HG03565 (cell line): Measurements from ENCODE around the gene FBN1.

ENCODE experiments used
- ATAC-seq: cut with Tn5 transposase; IDR thresholded peaks from one replicate; pipeline ENCODE4 v1.9.1; 2021; ENCODE audit warnings: mild to moderate bottlenecking, moderate library complexity; ENCODE audit not compliant: unreplicated experiment

Gene FBN1

GRCh38 chr15:48384616-48385015, 260.9 kb downstream of the FBN1 start:
- no peak for ATAC-seq

GRCh38 chr15:48383031-48383430, 262.5 kb downstream of the FBN1 start:
- no peak for ATAC-seq

- ATAC-seq, result no peak
Measured at GRCh38 chr15:48381861-48382260, 263.6 kb downstream of the FBN1 start.

GRCh38 chr15:48380198-48380597, 265.3 kb downstream of the FBN1 start:
- no peak for ATAC-seq

- no peak for ATAC-seq
Measured at GRCh38 chr15:48375767-48376166, 269.7 kb downstream of the FBN1 start.

- no peak for ATAC-seq
Measured at GRCh38 chr15:48374472-48374871, 271.0 kb downstream of the FBN1 start.

- no peak for ATAC-seq
Measured at GRCh38 chr15:48373821-48374451, 271.6 kb downstream of the FBN1 start.

- ATAC-seq, result no peak
Measured at GRCh38 chr15:48371961-48372360, 273.5 kb downstream of the FBN1 start.

DNA sequence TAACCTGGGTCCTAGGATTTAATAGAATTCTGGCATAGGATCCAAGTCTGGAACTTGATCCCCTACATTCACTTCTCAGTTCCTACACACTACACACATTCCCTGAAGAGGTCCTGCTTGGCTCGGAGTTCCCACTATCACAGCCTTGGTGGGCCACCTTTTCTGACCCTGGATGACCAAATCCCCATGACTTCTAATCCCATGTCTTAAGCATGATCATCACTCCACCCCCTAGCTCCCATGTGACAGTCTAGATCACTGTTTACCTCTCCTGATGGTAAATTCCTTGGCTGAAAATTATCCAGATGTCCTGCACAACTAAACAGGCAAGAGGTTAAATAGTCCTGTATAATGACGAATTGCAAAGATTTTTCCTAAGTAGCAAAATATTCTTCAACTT, 274.0 kb downstream of the FBN1 start:
- no peak for ATAC-seq

DNA sequence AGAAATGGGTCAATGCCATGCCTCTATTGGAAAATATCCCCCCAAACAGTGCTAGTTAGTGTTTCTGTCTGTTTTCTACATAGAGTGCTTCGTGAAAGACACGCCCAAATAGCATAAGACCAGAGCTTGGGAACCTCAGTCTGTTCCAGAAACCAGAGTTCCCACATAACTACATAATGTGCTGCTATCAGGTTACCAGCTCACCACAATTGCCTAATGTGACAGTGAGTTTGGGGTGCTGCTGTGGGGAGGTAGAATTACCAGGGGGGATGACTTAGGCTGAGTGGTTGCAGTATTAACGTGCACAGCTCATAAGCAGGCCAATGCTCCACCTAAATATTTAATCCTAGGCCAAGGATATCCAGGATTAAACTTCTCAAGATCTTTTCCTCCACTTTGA, 275.0 kb downstream of the FBN1 start:
- ATAC-seq, result no peak

DNA sequence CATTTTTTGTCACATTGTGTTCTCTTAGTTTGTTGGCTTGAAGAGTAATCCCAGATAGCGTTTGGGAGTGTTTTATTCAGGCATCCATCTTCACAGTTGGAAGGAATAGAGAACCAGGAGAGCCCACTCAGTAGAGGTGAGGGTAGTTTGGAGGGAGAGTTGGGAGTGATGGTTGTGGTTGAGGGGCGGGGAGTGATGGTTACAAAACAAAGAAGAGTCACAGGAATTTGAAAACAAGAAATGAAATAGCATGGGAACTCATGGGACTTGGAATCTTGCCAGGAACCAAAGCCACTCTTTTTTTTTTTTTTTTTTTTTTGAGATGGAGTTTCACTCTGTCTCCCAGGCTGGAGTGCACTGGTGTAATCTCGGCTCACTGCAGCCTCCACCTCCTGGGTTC, 278.0 kb downstream of the FBN1 start:
- no peak for ATAC-seq

DNA sequence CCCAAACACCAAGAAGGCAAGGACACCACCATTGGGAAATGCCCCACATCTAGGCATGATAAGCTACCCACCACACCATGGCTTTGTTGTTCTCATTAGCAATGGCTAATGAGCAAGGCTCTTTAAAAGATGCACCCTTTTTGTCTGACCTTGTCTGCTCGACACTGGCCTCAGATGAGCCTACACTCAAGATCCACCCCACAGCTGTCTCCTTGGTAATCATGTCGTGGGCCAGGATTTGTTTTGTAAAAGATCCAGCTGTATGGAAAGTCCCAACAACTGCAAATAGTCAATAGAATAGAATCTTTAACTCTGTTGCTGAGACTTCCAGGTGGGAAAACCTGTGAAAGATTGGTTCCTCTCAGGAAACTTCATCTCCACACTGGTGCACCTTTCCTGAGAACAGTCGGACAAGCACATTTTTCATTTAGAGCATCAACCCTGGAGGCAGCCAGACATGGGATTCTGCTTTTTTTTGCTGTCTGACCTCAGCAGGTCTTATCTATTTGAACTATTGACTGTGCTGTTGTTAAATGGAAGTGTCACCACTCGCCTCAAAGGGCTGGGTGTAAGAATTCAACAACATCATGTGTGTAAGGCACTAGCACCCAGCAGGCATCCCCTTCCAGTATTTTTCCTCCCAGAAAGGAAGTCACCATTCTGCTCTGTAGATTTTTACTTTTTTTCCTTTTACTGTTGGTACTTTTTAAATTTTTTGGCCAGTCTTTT, 278.8 kb downstream of the FBN1 start:
- no peak for ATAC-seq

GRCh38 chr15:48365575-48365974, 279.9 kb downstream of the FBN1 start:
- ATAC-seq, result no peak

DNA sequence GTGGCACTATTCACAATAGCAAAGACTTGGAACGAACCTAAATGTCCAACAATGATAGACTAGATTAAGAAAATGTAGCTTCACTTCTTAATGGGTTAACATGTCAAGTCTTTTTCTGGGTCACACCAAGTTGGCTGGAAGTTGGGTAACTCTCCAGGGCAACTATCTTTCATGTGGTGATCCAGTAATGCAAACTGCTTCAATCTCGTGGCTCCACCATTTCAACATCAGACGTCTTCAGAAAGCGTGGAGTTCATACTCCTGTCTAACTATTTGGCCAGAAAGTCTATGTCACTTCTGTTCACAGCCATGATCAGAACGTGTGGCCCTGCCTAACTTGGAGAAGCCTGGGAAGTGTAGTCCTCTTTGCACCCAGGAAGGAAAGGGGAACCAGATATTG, 282.0 kb downstream of the FBN1 start:
- ATAC-seq, result no peak

GRCh38 chr15:48361685-48362084, 283.8 kb downstream of the FBN1 start:
- ATAC-seq, result no peak

DNA sequence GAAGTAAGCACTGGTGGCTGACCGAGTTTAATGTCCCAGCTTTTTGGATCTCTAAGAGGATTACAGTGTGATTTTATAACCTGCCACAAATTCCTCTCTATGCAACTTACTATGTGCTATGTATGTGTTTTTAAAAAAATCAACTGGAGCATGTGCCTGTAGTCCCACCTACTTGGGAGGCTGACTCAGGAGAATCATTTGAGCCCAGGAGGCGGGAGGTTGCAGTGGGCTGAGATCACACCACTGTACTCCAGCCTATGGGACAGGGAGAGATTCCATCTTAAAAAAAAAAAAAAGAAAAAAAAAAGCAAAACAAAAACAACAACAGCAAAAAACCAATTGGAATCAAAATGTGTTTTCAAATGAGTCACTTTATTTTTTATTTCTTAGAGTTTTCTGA, 284.7 kb downstream of the FBN1 start:
- ATAC-seq, result no peak
